Tongue (tissue), 2 donors: ENCODE measurements around the gene OPCML. TPM values are rescaled to one million over a fixed set of nuclear protein-coding genes. Genes with fewer than 3 reads are reported as not detected.
A peak's percentile ranks its signal among the peaks of the same experiment; 100 is the strongest.

Source experiments
- DNase-seq: peaks from one replicate; pipeline ENCODE4 v3.0.0-alpha.2; 2015
- total RNA-seq: library from RNA; depleted of rRNA; stranded (reverse); fragments of >200 nt; gene quantifications from one replicate; pipeline ENCODE4 v1.2.3, GENCODE V29; 2014

The OPCML gene
- total RNA-seq, 1 donor from 2014 or later, result 0.41 TPM

GRCh38 chr11:132925825-132926469 lies 606.4 kb downstream of the OPCML start:
- DNase-seq, result no peak

GRCh38 chr11:132921597-132921996 lies 610.7 kb downstream of the OPCML start:
- no peak for DNase-seq

GRCh38 chr11:132920451-132921096 lies 611.7 kb downstream of the OPCML start:
- DNase-seq, result no peak

GRCh38 chr11:132914600-132914999 lies 617.7 kb downstream of the OPCML start:
- DNase-seq, result no peak

GRCh38 chr11:132913886-132914285 lies 618.4 kb downstream of the OPCML start:
- DNase-seq, result no peak

- DNase-seq, result no peak
Measured at GRCh38 chr11:132913295-132913694, 619.0 kb downstream of the OPCML start.

GRCh38 chr11:132911186-132911585 lies 621.1 kb downstream of the OPCML start:
- DNase-seq, result peak; percentile 56

GRCh38 chr11:132910011-132910760 lies 622.1 kb downstream of the OPCML start:
- peak; percentile 6 for DNase-seq

GRCh38 chr11:132909021-132909606 lies 623.2 kb downstream of the OPCML start:
- DNase-seq, result no peak

GRCh38 chr11:132908414-132908810 lies 623.9 kb downstream of the OPCML start:
- no peak for DNase-seq

- DNase-seq, result no peak
Measured at GRCh38 chr11:132907651-132908413, 624.5 kb downstream of the OPCML start.

GRCh38 chr11:132904607-132905006 lies 627.7 kb downstream of the OPCML start:
- DNase-seq, result no peak

GRCh38 chr11:132904091-132904490 lies 628.2 kb downstream of the OPCML start:
- no peak for DNase-seq

GRCh38 chr11:132901638-132902471 lies 630.4 kb downstream of the OPCML start:
- no peak for DNase-seq

- no peak for DNase-seq
Measured at GRCh38 chr11:132898676-132899075, 633.6 kb downstream of the OPCML start.

- DNase-seq, result no peak
Measured at GRCh38 chr11:132898021-132898420, 634.3 kb downstream of the OPCML start.

GRCh38 chr11:132895340-132895739 lies 637.0 kb downstream of the OPCML start:
- no peak for DNase-seq

- DNase-seq, result no peak
Measured at GRCh38 chr11:132894606-132895005, 637.7 kb downstream of the OPCML start.

- no peak for DNase-seq
Measured at GRCh38 chr11:132892876-132893275, 639.4 kb downstream of the OPCML start.

- DNase-seq, result no peak
Measured at GRCh38 chr11:132888226-132888625, 644.1 kb downstream of the OPCML start.

GRCh38 chr11:132886335-132886734 lies 646.0 kb downstream of the OPCML start:
- DNase-seq, result peak; percentile 67
